Fibroblast of upper back skin (primary cell): ENCODE measurements around the gene SBK2.

Experiments used
- DNase-seq: peaks from one replicate; pipeline ENCODE4 v3.0.0-alpha.2; 2013

SBK2 gene

DNA sequence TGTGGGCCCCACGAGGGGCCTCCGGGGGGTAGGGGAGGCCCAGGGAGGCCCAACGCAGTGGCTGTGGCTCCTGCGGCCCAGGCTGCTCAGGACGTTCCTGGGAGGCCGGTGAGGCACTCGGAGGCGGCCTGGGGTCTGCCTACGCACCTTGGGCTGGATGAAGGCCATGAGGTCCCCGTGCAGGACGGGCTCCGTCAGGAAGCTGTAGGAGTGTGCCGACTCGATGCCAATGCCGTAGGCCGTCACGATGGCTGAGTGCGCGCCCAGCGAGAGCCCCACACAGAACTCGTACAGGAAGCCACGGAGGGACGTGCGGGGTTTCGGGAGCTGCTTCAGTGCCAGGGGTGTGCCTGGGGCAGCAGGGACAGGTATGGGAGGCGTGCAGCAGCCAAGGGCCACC, 5.9 kb downstream of the SBK2 start:
- no peak for DNase-seq

DNA sequence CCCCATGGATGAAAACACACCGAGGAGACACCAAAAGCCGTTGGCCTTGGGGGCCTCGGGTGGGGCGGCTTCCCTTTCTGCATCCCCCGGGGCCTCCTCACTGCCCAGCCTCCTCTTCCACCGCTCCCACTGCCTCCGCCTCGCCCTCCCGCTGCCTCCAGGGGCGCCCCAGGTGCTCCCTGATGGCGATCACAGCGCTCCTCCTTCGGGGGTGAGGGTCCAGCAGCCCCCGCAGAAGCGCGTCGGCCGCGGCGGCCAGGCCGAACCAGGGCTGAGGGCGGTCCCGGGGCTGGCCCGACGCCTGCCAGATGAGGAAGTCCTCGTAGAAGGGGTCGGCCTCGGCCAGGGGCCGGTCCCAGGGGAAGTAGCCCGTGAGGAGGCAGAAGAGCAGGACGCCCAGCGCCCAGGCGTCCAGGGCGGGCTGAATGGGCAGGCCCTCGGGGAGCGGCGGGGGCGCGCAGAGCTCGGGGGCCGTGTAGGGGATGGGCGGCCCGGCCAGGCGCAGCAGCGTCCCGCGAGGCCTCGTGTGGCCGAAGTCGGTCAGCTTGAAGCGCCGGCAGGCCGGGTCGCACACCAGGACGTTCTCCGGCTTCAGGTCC, 7.2 kb downstream of the SBK2 start:
- DNase-seq = no peak

DNA sequence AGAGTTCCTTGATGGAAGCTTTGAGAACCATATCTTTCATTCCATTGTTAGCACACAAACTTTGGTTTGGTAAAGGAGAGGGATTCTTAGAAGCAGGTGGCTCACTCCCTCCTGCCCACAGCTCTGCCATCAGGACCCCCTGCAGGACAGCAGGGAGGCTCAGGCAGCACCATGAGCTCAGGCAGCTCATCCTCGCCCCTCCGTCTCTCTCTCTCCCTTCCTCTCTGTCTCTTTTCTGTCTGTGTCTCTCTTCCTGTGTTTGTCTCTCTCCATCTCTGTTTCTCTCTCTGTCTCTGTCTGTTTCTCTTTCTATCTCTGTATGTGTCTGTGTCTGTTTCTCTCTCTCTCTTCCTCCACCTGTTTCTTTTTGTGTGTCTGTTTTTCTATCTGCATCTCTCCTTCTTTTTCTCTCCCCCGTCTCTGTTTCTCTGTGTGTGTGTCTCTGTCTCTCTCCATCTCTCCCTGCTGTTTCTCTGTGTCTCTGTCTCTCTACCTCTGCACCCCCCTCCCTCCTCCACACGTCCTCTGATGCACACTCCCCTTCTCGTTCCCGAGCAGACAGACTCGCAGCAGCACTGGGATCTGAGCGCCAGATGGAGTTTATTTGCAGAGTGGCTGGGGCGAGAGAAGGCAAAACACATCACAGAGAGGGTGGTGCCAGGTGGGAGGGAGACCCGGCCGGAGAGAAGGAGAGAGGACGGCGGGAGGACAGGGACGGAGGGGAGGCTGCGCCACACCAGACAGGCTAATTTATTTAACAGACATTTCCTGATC, 8.7 kb downstream of the SBK2 start:
- DNase-seq = peak; percentile 46

DNA sequence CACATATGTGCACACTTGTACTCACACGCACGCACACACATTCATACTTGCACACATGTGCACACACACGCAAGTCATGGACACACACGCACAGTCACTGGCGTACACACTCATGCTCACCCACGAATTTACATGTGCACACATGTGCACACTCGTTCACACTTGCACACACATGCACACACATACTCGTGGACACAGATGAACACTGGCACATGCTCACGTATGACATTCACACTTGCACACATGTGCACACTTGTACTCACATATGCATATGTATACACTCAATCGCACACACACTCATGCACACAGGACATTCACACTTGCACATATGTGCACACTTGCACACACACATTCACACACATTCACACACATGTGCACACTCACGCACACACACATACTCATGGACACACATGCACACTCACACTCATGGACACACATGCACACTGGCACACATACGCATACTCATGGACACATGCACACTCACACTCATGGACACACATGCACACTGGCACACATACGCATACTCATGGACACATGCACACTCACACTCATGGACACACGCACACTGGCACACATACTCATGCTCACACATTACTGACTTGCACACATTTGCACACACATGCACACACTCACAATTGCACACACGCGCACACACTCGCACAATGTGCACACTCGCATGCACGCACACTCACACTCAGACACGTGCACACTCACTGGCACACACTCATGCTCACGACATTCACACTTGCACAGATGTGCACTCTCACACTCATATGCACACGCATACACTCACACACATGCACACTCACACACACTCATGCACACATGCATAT, 9.5 kb downstream of the SBK2 start:
- DNase-seq = no peak

DNA sequence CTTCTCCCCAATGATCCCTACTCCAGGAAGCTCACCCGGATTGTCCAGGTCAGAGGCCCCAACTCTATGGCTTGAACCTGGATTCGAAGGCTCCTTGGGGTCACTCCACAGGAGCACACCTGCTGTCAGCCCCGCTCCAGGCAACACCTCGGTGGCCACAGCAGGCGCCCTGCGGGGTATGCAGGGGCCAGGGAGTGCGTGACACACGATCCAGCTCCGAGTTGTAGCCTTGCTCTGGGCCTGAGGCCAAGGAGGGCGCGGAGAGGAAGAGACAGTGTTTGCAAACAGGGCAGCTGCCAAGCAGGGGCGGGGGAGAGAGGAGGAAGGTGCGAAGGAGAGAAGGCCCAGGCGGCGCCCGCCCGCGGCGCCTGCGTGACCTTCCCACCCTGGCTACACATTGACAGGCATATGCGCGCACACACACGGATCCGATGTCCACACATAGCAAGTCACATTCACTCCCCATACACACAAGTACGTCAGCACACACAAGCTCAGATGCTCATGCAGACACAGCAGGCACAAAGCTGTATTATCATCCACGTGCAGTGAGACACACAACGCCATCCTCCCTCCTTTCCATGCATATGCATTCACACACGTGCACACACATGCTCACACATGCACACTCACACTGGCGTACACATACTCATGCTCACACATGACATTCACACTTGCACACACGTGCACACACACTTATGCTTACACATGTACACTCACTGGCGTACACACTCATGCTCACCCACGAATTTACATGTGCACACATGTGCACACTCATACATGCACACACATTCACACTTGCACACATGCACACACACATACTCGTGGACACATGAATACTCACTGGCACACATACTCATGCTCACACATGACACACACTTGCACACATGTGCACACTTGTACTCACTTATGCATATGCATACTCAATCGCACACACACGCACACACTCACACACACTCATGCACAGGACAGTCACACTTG, 10.4 kb downstream of the SBK2 start:
- peak; percentile 52 for DNase-seq

DNA sequence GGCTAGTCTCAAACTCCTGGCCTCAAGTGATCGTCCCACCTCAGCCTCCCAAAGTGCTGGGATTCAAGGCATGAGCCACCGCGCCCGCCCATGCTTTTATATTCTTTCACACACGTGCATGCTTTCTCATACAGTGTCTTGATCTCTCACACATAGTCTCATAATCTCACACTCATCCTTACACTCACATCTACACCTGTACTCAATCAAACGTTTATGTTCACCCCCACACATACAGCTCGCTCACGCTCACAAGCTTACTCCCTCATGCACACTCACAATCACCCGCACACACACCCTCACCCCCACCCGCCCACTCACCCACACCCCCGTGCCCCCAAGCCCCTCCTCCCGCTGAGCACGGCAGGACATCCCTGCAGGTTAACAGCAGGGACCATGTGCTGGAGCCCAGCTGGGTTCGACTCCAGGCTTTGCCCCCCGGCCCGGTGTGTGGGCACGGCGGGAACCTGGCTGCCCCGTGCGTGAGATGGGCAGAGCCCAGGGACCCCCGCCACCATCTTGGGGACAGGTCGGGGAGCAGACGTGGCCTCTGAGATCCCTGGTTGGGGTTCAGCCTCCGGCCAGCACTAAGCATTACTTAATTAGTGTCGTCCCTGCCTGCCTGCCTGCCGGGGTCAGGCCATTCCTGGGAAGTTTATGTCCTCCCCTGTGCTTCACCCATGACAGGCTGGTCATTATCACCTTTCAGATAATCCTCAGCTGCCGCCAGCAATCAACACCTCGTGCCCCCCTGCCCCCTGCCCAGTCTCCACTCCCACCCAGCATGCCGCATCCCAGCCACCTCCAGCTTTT, 11.4 kb downstream of the SBK2 start:
- no peak for DNase-seq

DNA sequence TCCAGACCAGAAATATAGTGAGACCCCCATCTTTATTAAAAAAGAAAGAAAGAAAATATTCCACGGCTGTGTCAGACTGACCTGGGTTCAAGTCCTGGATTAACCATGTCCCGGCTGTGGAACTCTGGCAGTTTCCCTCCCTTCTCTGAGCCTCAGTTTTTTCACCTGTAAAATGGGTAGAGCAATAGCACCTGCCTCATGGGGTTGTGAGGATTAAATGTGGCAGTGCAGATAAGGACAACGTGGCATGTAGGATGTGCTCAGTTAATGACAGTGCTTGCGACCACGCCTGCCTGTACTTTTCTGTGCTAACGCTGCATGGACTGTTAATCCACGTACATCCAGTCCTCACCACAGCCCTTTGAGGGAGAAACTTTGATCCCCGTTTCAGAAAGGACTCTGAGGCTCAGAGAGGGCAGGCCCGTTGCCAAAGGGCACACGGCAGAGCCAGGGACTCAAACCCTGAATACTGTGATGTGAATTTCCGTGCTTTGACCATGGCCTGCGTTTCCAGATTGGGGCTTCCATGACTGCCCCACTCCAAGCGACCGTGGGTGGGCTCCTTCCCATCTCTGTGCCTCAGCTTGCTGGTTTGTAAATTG, 16.1 kb downstream of the SBK2 start:
- no peak for DNase-seq

DNA sequence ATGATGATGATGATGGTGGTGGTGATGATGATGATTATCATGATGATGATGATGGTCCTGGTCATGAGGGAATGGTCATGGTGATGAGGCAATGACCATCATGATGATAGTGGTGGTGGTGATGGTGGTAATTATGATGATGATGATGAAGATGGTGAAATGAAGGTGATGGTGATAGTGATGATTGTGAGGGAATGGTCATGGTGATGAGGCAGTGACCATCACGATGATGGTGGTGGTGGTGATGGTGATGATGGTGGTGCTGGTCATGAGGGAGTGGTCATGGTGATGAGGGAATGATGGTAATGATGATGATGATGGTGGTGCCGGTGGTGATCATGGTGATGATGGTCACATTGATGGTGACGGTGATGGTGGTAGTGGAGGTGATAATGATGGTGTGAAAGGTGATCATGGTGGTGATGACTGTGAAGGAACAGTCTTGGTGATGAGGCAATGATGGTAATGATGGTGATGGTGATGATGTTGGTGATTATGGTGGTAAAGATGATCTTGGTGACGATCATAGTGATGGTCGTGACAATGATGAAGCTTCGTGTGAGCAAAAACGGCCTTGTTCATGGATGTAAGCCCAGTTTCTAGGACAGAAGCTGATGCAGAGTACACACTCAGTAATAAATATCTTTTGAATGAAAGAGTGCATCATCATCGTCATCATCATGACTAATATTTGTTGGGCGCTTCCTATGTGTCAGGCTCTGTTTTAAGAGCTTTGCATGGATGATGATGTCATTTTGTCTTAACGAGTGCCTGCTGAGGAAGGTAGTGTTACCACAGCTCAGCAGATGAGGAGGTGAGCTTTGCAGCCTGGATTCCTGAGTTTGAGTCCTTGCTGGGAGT, 17.3 kb downstream of the SBK2 start:
- peak; percentile 69 for DNase-seq

DNA sequence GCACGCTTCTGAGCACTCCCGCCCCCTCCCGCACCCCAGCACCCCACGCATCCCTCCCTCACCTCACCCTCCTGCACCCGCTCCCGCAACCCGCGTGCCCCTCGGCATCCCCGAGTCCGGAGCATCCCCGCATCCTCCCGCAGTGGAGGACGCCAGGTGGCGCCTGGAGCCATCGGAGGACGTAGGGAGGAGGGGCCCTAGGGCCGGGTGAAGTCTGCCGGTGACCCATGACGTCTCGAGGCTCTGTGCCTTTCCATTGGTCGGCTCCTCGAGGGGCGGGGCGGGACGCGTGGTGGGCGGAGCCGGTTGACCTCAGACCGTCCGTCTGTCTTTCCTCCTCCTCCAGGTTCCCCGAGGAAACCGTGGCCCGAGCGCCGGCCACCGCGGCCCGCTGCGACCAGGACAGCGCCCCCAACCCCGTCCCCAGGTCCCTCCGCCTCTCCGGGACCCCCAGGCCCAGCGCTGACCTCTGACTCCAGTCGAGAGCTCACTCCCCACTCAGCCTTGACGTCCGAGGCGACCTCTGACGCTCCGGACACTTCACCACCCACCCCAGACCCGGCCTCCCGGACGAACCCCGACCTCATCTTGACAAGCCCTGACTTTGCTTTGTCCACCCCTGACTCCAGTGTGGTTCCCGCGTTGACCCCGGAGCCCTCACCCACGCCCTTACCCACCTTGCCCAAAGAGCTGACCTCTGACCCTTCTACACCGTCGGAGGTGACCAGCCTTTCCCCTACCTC, 19.9 kb downstream of the SBK2 start:
- DNase-seq = peak; percentile 91

DNA sequence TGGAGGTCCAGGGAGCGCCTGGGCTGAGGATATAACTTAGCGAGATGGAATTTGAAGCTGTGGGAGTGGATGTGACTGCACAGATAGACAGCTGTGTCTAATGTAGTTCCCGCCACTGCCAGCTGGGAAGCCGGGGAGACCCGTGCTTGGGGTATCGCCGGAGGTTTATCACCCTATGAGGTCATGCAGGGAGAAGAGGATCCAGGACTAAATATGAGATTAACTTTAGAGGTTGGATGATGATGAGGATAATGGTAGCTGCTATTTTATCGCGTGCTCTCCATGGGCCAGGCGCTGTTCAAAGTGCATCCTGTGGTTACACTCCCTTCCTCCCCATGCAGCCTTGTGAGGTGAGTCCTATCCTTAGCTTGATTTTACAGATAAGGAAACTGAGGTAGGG, 28.8 kb downstream of the SBK2 start:
- no peak for DNase-seq

DNA sequence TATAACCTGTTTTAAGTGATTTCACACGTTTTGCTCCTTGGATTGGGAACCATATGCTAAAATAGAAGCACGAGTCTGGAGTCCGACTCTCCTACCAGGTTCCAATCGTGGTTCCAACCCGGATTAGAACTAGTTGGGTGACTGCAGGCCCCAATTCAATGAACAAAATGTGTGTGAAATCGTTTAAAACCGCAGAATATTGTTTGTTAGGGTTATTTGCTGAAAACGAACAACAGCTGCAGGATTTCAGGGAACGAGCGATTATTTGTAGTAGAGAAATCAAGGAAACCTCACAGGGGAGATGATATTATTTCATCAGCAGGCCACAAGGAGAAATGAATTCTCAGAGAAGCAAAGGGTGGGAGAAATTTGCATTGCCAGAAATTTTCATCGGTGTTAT, 32.0 kb downstream of the SBK2 start:
- DNase-seq = no peak

DNA sequence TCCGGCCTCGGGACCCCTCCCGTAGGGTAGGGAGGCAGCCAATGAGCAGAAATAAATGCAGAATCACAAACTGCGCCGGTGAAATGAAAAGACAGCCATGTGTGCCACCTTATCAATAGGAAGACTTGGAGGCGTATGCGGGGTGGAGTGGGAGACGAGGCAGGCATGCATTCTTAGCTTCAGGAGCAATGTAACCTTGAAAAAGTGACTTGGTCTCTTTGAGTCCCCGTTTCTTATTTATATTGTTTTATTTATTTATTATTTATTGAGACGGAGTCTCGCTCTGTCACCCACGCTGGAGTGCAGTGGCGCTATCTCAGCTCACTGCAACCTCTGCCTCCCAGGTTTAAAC, 32.7 kb downstream of the SBK2 start:
- no peak for DNase-seq

DNA sequence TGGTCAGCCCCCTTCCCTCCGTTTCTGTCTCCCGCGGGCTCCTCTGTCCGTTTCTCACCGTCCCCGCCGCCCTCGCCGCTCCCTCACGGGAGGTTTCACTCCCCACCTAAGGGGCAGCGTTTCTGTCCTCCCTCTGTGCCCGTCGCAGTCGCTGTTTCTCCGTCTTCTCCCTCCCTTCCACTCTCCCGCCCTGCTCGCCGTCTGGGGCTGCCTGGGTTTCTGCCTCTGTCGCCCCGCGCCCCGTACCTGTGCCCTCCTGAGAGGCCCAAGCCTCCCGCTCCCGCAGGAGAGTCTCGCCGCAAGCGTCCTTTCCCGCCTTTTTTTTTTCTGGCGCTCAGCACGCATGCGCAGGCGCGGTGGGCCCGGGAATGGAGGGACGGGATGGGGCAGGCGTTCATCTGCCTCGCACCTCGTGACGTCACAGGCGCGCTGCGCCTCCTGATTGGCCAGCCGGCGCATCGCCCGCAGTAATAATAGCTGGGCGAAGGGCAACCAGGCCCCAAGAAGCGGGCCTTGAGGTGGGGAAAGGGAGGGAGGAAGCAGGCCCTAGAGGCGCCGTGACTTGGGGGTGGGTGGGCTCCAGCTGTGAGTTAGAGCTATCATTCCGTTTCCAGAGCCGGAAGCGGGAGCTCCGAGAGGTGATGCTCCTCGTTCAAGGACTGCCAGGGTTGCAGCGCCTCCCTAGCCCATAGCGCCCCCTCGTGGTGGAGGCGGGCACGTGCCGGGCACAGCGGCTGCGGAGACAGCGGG, 33.3 kb downstream of the SBK2 start:
- DNase-seq = peak; percentile 89

DNA sequence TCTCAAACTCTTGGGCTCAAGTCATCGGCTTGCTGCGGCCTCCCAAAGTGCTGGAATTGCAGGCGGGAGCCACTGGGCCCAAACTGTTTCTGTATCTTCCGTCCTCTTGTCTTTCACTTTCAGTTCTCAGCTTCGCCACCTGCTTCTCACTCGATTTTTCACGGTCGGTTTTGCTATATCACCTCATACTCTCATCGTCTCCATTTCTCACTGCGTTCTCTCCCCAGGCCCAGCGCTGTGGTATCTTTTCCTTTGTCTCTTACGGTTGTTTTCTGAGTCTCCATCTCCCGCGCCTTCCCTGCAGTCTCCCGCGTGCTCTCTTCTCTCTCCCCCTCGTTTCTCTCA, 33.8 kb downstream of the SBK2 start:
- DNase-seq = no peak

DNA sequence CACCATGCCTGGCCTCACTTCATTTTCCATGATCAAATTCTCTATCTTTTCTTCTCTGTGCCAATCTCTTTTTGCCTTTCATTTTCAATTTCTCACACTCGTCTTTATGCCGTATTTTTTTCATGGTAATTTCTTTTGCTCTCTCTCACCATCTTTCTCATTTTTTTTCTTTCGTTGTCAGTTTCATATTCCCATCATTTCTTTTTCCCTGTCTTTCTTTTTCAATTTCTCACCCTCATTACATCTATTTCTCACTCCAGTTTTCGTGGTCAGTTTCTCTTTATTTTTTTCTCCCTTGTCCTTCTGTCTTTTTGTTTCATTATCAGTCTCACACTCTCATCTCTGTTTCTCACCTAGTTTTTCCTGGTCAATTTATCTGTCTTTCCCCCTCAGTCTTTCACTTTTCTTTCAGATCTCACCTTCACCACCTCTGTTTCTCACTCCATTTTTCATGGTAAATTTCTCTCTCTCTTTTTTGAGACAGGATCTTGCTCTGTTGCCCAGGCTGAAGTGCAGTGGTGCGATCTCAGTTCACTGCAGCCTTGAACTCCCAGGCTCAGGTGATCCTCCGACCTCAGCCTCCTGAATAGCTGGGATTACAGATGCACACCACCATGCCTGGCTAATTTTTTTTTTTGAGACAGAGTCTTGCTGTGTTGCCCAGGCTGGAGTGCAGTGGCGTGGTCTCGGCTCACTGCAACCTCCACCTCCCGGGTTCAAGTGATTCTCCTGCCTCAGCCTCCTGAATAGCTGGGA, 34.6 kb downstream of the SBK2 start:
- no peak for DNase-seq

DNA sequence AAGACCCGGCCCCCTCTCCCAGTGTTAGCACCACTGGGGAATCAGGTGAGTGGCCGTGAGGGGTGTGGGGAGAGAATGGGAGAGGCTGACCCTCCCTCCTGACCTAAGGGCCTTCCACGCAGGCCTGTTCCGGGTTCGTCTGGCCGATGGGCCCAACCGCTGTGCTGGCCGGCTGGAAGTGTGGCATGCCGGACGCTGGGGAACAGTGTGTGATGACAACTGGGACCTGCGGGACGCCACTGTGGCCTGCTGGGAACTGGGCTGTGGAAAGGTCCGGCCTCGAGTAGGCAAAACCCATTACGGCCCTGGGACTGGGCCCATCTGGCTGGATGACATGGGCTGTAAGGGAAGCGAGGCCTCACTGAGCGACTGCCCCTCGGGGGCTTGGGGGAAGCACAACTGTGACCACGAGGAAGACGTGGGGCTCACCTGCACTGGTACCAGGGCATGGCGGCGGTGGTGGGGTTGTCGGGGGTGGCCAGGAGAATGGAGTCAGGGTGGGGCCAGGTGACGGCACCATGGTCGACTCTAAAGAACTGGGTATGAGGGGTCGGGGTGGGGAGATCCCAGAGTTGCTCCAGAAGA, 36.5 kb downstream of the SBK2 start:
- no peak for DNase-seq

DNA sequence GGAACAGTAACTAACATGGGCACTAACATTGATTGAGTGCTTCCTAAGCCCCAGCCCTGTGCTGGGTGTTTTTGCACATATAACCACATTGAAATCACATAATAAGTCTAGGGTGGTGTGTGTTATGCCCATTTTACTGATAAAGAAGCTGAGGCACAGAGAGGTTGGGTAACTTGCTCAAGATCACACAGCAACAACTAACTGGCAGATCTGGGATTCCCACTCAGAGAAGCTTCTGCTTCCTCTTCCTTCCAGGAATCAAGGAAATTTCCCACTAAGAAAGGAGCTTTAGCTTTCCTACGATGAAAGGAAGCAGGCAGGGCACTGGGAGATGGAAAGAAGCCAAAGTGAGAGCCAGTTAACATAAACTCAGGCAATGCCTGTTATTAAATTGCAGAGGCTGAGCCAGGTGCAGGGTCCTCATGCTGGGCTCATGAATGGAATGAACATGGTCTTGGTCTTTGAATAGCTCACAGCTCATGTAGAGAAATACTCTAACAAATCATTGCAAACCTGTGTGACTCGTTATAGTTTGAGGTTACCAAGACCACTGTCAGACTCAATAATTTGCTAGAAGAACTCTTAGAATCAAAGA, 38.6 kb downstream of the SBK2 start:
- no peak for DNase-seq

DNA sequence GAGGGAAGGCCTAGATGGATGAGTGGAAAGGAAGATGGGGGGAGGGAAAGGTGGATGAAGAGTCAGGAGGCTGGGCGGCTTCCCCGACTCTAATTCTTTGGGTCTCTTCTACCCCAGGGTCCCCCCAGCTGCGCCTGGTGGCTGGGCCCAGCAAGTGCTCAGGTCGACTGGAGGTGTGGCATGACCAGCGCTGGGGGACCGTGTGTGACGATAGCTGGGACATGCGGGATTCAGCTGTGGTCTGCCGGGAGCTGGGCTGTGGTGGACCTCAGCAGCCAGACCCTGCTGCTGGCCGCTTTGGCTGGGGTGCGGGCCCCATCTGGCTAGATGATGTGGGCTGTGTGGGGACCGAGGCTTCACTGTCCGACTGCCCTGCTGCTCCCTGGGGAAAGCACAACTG, 39.2 kb downstream of the SBK2 start:
- no peak for DNase-seq
